ENCODE measurements around the gene RIPK3. TPM values are rescaled to one million over a fixed set of nuclear protein-coding genes. Genes with fewer than 3 reads are reported as not detected.

The RIPK3 gene
- total RNA-seq, 4 donors from 2014 or later, result 6.8 to 13.7 (median 11.1) TPM

GRCh38 chr14:24315807-24316596 is 23.8 kb downstream of the RIPK3 start:
- Histone ChIP-seq H3K4me1 (peaks cover 62% of the 10 kb centered on the region), H3K9me3 (no peaks in the 10 kb centered on the region), H3K27ac (peak overlapping the region; percentile 64), H3K36me3 (no peaks in the 10 kb centered on the region), H3K27me3 (no peaks in the 10 kb centered on the region), H3K4me3 (peak overlapping the region; percentile 14)
- WGBS, result 49% methylated on average over 22 of the region's 70 CpGs
- peak; percentile 82 to 83 for DNase-seq (ENCODE audit: low spot score in 2 of 2)
- peak in 1 of 3 donors; percentile 24 for TF ChIP-seq POLR2AphosphoS5 (IDR thresholded peaks at IDR 0.05)
- peak in 1 of 2 donors; percentile 31 for TF ChIP-seq CTCF (IDR thresholded peaks at IDR 0.05)
- TF ChIP-seq POLR2A (IDR thresholded peaks at IDR 0.05), result no peak

GRCh38 chr14:24315243-24315806 is 24.5 kb downstream of the RIPK3 start:
- no peak for TF ChIP-seq POLR2AphosphoS5 (IDR thresholded peaks at IDR 0.05)
- TF ChIP-seq POLR2A (IDR thresholded peaks at IDR 0.05), result no peak
- TF ChIP-seq CTCF (IDR thresholded peaks at IDR 0.05), result no peak
- no peak for TF ChIP-seq EP300 (IDR thresholded peaks at IDR 0.05)
- no peak for DNase-seq (ENCODE audit: low spot score in 2 of 2)
- Histone ChIP-seq H3K36me3 (no peaks in the 10 kb centered on the region), H3K27me3 (no peaks in the 10 kb centered on the region), H3K9me3 (no peaks in the 10 kb centered on the region), H3K4me1 (peaks cover 69% of the 10 kb centered on the region), H3K27ac (peak overlapping the region; percentile 64), H3K4me3 (no peak overlapping the region)
- WGBS, result 71% methylated on average over 10 of the region's 10 CpGs

GRCh38 chr14:24314377-24315193 is 25.2 kb downstream of the RIPK3 start:
- 41% methylated on average over 5 of the region's 5 CpGs for WGBS
- Histone ChIP-seq H3K4me3 (no peak overlapping the region), H3K27me3 (no peaks in the 10 kb centered on the region), H3K27ac (peak overlapping the region; percentile 64), H3K36me3 (no peaks in the 10 kb centered on the region), H3K9me3 (no peaks in the 10 kb centered on the region), H3K4me1 (peaks cover 76% of the 10 kb centered on the region)
- DNase-seq (ENCODE audit: low spot score in 2 of 2), result no peak
- no peak for TF ChIP-seq EP300 (IDR thresholded peaks at IDR 0.05)
- TF ChIP-seq POLR2A (IDR thresholded peaks at IDR 0.05), result no peak
- no peak for TF ChIP-seq POLR2AphosphoS5 (IDR thresholded peaks at IDR 0.05)
- TF ChIP-seq CTCF (IDR thresholded peaks at IDR 0.05), result no peak

- 83% methylated on average over 1 of the region's 2 CpGs for WGBS
These were observed 25.9 kb downstream of the RIPK3 start for GRCh38 chr14:24313913-24314312.

More at GRCh38 chr14:24313913-24314312, 25.9 kb downstream of the RIPK3 start:
- Histone ChIP-seq H3K27ac (peak overlapping the region; percentile 64), H3K9me3 (no peaks in the 10 kb centered on the region), H3K4me1 (peaks cover 83% of the 10 kb centered on the region), H3K4me3 (no peak overlapping the region), H3K36me3 (no peaks in the 10 kb centered on the region), H3K27me3 (no peaks in the 10 kb centered on the region)
- no peak for DNase-seq (ENCODE audit: low spot score in 2 of 2)
- TF ChIP-seq POLR2AphosphoS5 (IDR thresholded peaks at IDR 0.05) (no peak), EP300 (IDR thresholded peaks at IDR 0.05) (no peak), POLR2A (IDR thresholded peaks at IDR 0.05) (no peak), CTCF (IDR thresholded peaks at IDR 0.05) (no peak)
